K562 (cell line): Measurements from ENCODE around the gene LMBR1L. TPM values are rescaled to one million over a fixed set of nuclear protein-coding genes. Genes with fewer than 3 reads are reported as not detected.

Experiments used
- BCLAF1 ChIP-seq, 2 experiments: fragments of 450-650 bp in 1 of 2; IDR thresholded peaks; 2 replicates each; pipeline ENCODE4 v1.6.1; 2011 to 2017; ENCODE audit warnings: low read depth in 2 of 2, antibody characterized with exemption in 1 of 2, borderline replicate concordance in 1 of 2, low read length in 1 of 2, mild to moderate bottlenecking in 1 of 2, mixed read lengths in 1 of 2; ENCODE audit not compliant: control insufficient read depth in 1 of 2
- CBFB ChIP-seq: sonication (generic); formaldehyde crosslinking; IDR thresholded peaks from 2 replicates; pipeline ENCODE4 v1.4.0; 2020; ENCODE audit warnings: mild to moderate bottlenecking, missing genetic modification reagents
- DNMT1 ChIP-seq: fragments of 450-650 bp; IDR thresholded peaks from 2 replicates; pipeline ENCODE4 v1.6.1; 2016; ENCODE audit warnings: antibody characterized with exemption, mild to moderate bottlenecking
- ELF2 ChIP-seq: fragments of 250-450 bp; sonication (Bioruptor Pico); IDR thresholded peaks from 2 replicates; pipeline ENCODE4 v1.5.0; 2021; ENCODE audit warnings: mild to moderate bottlenecking
- PHB ChIP-seq: fragments of 250-450 bp; sonication (Bioruptor Pico); IDR thresholded peaks from 2 replicates; pipeline ENCODE4 v1.5.0; 2021
- SNAPC5 ChIP-seq: fragments of 250-450 bp; sonication (Bioruptor Pico); IDR thresholded peaks from 2 replicates; pipeline ENCODE4 v1.8.0; 2021; ENCODE audit warnings: moderate library complexity, mild to moderate bottlenecking, inconsistent platforms
- TGIF2 ChIP-seq: sonication (generic); formaldehyde crosslinking; IDR thresholded peaks from 2 replicates; pipeline ENCODE4 v1.8.1; 2022; ENCODE audit warnings: mild to moderate bottlenecking, missing genetic modification reagents, moderate library complexity
- ZBTB8A ChIP-seq: fragments of 450-650 bp; IDR thresholded peaks from 2 replicates; pipeline ENCODE4 v1.6.1; 2018; ENCODE audit warnings: mild to moderate bottlenecking, moderate library complexity; ENCODE audit not compliant: partially characterized antibody
- ZNF124 ChIP-seq: sonication (generic); formaldehyde crosslinking; IDR thresholded peaks from 2 replicates; pipeline ENCODE4 v1.8.1; 2022; ENCODE audit warnings: missing genetic modification reagents
- ZNF23 ChIP-seq: fragments of 250-450 bp; sonication (Bioruptor Pico); IDR thresholded peaks from 2 replicates; pipeline ENCODE4 v1.4.0; 2020; ENCODE audit warnings: mild to moderate bottlenecking
- ZNF561 ChIP-seq: fragments of 450-650 bp; formaldehyde crosslinking; conservative IDR thresholded peaks from 2 replicates; pipeline ENCODE4 v1.4.0; 2020; ENCODE audit warnings: mild to moderate bottlenecking, moderate library complexity
- ZNF589 ChIP-seq: fragments of 200-800 bp; sonication (Bioruptor generic); IDR thresholded peaks from 2 replicates; pipeline ENCODE4 v1.6.1; 2016; ENCODE audit warnings: low read depth, missing genetic modification characterization, missing compliant biosample characterization
- ZSCAN29 ChIP-seq: fragments of 450-650 bp; IDR thresholded peaks from 2 replicates; pipeline ENCODE4 v1.6.1; 2017
- polyA plus RNA-seq, 8 experiments: library from polyadenylated mRNA; depleted of rRNA in 4 of 8; stranded (reverse) in 5 of 8; unstranded in 3 of 8; fragments of >200 nt; fragmentation: Nextera tagmentation in 2 of 8; fragmentation: Illumina TruSeq in 1 of 8; extraction: Ambion mirVana in 2 of 8; extraction: Trizol in 1 of 8; gene quantifications; 2 replicates each; pipeline versions ENCODE4 v1.2.1 to v1.2.3, GENCODE V29; 2011 to 2014; ENCODE audit warnings: inconsistent platforms in 1 of 8, missing spikeins in 1 of 8
- total RNA-seq, 7 experiments: library from RNA; depleted of rRNA in 6 of 7; stranded (reverse); fragments of >200 nt in 6 of 7; fragmentation: Illumina TruSeq in 2 of 7; extraction: Trizol in 2 of 7; gene quantifications; 2 replicates each; pipeline versions ENCODE4 v1.2.1 to v1.2.3, GENCODE V29; 2011 to 2021; ENCODE audit warnings: low replicate concordance in 1 of 7
- TF ChIP-seq, protein P1 (sequence below): fragments of 450-650 bp; IDR thresholded peaks from 2 replicates; pipeline ENCODE4 v1.7.1; 2018; ENCODE audit warnings: mild to moderate bottlenecking, low read depth; ENCODE audit not compliant: partially characterized antibody
- TF ChIP-seq, protein P2 (sequence below): fragments of 250-450 bp; sonication (Bioruptor Pico); IDR thresholded peaks from 2 replicates; pipeline ENCODE4 v1.4.0; 2020; ENCODE audit warnings: mild to moderate bottlenecking, moderate library complexity
- TF ChIP-seq, protein P3 (sequence below): fragments of 250-450 bp; sonication (Bioruptor Pico); IDR thresholded peaks from 2 replicates; pipeline ENCODE4 v1.5.1; 2021; ENCODE audit warnings: mild to moderate bottlenecking

Gene LMBR1L
- total and polyA plus RNA-seq, 9 of the 15 experiments (the other 6 are each of a cell fraction or from before 2014, with no cell fraction given): 2.5 to 57.0 (median 31.1) TPM

DNA sequence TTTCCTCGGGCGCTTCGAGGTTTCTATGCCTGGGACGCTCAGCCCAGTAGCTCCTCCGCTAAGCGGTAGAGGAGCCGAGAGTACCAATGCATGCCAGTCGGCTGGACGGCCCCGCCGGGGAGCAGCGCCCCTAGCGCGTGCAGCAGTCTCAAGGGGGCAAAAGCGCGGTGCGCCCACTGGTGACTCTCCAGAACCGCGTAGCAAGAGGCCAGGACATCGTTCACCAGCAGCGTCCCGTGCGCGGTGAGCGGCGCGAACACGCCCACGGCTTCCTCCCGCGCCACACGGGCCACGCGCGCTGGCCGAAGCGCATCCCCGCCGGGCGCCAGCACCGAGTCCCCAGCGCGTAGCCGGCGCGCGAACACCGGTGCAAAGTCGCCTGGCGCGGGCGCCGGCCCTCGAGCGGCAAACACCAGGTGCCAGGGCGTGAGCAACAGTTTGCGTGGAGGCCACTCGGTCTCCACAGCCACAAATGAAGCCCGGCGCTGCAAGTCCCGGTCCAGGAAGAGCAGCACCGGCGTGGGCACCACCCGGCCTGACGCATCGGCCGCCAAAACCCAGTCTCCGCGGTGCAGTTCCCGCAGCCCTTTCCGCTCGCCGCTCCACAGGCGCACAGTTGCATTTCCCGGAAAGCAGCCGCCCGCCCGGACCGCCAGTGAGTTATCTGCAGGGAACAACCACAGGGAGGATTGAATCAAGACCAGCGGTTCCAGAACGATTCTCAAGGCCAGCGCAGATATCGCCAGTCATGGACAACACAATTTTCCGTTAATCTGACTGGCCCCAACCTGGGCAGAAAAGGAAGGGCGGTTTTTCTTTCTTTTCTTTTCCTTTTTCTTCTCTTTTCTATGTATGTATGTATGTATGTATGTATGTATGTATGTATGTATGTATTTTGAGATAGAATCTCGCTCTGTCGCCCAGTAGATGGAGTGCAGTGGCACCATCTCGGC, 20.6 kb downstream of the LMBR1L start (continued):
- TF ChIP-seq SNAPC5 (CRISPR knock-in tag): no peak
- peak; percentile 82 for TF ChIP-seq ZNF589 (CRISPR knock-in tag)
- no peak for TF ChIP-seq TGIF2
- no peak for TF ChIP-seq ZSCAN29
- no peak for TF ChIP-seq ZBTB8A
- TF ChIP-seq BCLAF1 (IDR thresholded peaks at IDR 0.05; ENCODE audit: borderline replicate concordance in 1 of 2, control insufficient read depth in 1 of 2, low read depth in 2 of 2, low read length in 1 of 2): no peak
- no peak for TF ChIP-seq DNMT1
- TF ChIP-seq CBFB (CRISPR knock-in tag): no peak
- TF ChIP-seq, protein P1, sequence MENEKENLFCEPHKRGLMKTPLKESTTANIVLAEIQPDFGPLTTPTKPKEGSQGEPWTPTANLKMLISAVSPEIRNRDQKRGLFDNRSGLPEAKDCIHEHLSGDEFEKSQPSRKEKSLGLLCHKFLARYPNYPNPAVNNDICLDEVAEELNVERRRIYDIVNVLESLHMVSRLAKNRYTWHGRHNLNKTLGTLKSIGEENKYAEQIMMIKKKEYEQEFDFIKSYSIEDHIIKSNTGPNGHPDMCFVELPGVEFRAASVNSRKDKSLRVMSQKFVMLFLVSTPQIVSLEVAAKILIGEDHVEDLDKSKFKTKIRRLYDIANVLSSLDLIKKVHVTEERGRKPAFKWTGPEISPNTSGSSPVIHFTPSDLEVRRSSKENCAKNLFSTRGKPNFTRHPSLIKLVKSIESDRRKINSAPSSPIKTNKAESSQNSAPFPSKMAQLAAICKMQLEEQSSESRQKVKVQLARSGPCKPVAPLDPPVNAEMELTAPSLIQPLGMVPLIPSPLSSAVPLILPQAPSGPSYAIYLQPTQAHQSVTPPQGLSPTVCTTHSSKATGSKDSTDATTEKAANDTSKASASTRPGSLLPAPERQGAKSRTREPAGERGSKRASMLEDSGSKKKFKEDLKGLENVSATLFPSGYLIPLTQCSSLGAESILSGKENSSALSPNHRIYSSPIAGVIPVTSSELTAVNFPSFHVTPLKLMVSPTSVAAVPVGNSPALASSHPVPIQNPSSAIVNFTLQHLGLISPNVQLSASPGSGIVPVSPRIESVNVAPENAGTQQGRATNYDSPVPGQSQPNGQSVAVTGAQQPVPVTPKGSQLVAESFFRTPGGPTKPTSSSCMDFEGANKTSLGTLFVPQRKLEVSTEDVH: no peak
- 0 out of 2 replicates have a peak, but pooled peaks have one; percentile 27 for TF ChIP-seq ELF2 (CRISPR knock-in tag)
- TF ChIP-seq, protein P2, sequence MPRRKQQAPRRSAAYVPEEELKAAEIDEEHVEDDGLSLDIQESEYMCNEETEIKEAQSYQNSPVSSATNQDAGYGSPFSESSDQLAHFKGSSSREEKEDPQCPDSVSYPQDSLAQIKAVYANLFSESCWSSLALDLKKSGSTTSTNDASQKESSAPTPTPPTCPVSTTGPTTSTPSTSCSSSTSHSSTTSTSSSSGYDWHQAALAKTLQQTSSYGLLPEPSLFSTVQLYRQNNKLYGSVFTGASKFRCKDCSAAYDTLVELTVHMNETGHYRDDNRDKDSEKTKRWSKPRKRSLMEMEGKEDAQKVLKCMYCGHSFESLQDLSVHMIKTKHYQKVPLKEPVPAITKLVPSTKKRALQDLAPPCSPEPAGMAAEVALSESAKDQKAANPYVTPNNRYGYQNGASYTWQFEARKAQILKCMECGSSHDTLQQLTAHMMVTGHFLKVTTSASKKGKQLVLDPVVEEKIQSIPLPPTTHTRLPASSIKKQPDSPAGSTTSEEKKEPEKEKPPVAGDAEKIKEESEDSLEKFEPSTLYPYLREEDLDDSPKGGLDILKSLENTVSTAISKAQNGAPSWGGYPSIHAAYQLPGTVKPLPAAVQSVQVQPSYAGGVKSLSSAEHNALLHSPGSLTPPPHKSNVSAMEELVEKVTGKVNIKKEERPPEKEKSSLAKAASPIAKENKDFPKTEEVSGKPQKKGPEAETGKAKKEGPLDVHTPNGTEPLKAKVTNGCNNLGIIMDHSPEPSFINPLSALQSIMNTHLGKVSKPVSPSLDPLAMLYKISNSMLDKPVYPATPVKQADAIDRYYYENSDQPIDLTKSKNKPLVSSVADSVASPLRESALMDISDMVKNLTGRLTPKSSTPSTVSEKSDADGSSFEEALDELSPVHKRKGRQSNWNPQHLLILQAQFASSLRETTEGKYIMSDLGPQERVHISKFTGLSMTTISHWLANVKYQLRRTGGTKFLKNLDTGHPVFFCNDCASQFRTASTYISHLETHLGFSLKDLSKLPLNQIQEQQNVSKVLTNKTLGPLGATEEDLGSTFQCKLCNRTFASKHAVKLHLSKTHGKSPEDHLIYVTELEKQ (CRISPR knock-in tag): no peak
- TF ChIP-seq, protein P3, sequence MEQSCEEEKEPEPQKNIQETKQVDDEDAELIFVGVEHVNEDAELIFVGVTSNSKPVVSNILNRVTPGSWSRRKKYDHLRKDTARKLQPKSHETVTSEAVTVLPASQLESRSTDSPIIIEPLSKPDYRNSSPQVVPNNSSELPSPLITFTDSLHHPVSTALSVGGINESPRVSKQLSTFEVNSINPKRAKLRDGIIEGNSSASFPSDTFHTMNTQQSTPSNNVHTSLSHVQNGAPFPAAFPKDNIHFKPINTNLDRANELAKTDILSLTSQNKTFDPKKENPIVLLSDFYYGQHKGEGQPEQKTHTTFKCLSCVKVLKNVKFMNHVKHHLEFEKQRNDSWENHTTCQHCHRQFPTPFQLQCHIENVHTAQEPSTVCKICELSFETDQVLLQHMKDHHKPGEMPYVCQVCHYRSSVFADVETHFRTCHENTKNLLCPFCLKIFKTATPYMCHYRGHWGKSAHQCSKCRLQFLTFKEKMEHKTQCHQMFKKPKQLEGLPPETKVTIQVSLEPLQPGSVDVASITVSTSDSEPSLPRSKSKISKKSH (CRISPR knock-in tag): no peak
- no peak for TF ChIP-seq PHB (CRISPR knock-in tag)
- no peak for TF ChIP-seq ZNF23 (CRISPR knock-in tag)
- TF ChIP-seq ZNF561 (CRISPR knock-in tag): no peak
- no peak for TF ChIP-seq ZNF124 (CRISPR knock-in tag)
